HG03139 (cell line): ENCODE measurements around the gene DYNC1H1.
"Not testable (repeated sequence)": the region's sequence is repeated elsewhere in the genome, so short reads cannot be mapped to it uniquely, and the experiment has no call there.

Source experiments
- ATAC-seq: cut with Tn5 transposase; IDR thresholded peaks from one replicate; pipeline ENCODE4 v1.9.1; 2021; ENCODE audit not compliant: unreplicated experiment

The DYNC1H1 gene

GRCh38 chr14:101963656-101964296 is 597 bp upstream of the DYNC1H1 start:
- ATAC-seq = no peak

DNA sequence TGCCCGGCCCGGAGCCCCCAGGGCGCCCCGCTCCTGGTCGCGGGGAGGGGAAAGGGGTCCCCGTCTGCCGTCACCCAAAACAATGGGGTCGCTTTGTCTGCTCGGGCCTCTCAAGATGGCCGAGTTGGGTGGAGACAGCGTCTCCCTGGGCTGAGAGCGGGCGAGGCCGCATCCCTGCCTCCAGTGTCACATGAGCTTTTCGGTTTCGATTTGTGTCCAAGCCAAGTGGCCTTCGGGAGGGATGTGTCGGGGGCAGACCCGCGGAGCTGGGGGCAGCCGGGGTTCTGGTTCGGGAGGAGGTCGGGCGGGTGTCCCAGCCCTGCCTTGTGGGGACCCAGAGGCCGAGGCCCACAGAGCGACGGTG is 790 bp downstream of the DYNC1H1 start:
- peak; percentile 23 for ATAC-seq

DNA sequence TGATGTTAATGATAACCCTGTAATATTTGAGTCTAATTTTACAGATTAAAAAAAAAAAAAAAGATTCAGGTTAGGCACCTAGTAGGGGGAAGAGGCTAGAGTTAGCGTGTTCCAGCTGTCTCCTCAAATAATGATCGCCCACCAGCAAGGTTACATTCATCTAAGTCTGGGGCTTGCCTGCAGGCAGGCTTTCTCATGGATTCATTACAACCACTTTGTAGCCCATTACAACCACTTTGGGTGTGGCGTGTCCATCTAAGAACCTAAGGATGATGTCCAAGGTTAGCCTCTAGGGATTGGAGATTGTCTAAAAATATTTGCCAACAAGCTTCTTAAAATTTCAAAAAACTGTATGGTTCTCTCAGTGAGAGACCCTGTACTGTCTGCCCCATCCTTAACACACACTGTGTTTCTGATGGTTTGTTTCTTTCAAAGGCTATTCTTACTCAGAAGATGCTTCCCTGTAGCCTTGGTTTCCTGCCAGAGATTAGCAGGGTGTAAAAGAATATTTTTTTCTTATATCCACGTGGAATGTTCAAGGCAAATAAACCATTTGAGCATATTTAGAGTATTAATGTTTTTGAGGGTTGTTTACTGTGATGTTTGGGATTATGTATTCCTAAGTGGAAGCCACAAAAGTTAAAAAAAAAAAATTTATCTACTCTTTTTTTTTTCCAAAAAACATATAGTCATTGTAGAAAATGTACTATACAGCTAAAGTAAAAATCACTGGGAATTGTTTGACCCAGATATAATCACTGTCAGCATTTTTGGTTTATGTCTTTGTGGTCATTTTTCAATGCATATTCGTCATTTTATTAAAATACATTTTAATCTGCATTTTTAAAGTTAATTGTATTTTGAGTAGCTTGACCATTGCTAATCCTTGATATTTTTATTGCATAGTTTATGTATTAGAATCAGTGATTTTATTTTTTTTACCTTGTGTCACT is 1.7 kb downstream of the DYNC1H1 start:
- ATAC-seq = no peak

DNA sequence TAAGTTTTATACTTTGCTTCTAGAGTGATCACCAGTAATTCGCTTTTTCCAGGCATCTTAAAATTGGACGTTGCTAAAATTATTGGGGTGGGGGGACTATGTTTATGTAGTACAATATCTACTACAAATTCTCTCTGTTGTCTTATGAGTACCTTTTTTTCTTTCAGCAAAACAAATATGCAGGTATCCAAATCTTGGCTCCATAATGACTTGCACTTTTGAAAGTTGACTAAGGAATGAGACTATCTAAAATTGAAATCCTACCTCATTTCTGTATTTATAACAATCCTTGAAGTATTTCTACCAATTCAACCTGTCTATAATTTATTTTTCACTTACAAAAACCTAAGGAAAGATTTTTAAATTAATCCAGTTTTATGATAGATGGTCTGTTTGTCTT is 2.4 kb downstream of the DYNC1H1 start:
- no peak for ATAC-seq

DNA sequence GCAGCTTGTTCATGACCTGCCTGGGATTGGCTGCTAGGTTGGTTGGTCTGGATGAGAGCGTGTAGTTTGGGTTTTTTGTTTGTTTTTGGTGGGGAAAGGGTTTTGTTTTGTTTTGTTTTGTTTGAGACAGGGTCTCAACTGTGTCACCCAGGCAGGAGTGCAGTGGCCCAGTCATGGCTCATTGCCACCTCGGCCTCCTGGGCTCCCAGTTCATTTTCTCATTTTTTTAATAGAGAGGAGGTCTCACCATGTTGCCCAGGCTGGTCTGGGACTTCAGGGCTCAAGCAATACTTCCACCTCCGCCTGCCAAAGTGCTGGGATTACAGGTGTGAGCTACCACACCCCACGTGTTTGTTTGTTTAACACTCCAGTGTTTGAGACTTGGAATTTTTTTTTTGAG is 3.8 kb downstream of the DYNC1H1 start:
- ATAC-seq = no peak

GRCh38 chr14:101969481-101969880 is 5.1 kb downstream of the DYNC1H1 start:
- no peak for ATAC-seq

GRCh38 chr14:101970830-101971400 is 6.5 kb downstream of the DYNC1H1 start:
- ATAC-seq = no peak

DNA sequence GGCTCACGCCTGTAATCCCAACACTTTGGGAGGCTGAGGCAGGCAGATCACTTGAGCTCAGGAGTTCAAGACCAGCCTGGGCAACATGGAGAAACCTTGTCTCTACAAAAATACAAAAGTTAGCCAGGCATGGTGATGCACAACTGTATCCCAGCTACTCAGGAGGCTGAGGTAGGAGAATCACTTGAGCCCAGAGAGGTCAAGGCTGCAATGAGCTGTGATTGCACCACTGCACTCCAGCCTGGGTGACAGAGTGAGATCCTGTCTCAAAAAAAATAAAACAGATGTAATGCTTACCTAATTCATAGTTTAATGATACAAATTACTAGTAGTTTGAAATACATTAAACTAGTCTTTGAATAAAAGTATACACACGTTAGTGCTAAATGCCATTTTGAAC is 7.1 kb downstream of the DYNC1H1 start:
- not testable (repeated sequence) for ATAC-seq

GRCh38 chr14:101972126-101972866 is 7.9 kb downstream of the DYNC1H1 start:
- ATAC-seq = no peak

DNA sequence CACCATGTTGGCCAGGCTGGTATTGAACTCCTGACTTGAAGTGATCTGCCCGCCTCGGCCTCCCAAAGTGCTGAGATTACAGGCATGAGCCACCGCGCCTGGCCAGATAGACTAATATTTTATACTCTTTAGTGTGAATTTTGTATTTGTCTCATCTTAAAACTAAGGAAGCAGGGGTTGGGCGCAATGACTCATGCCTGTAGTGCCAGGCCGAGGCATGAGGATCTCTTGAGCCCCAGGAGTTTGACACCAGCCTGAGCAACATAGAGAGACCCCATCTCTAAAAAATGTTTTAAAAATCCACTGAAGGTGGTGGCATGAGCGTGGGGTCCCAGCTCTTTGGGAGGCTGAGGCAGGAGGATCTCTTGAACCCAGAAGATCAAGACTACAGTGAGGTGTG is 9.0 kb downstream of the DYNC1H1 start:
- ATAC-seq = no peak

- no peak for ATAC-seq
Observed at GRCh38 chr14:101975231-101975630, 10.9 kb downstream of the DYNC1H1 start.

- ATAC-seq = no peak
Observed at GRCh38 chr14:101977311-101978071, 13.1 kb downstream of the DYNC1H1 start.

GRCh38 chr14:101979666-101980065 is 15.3 kb downstream of the DYNC1H1 start:
- ATAC-seq = no peak

DNA sequence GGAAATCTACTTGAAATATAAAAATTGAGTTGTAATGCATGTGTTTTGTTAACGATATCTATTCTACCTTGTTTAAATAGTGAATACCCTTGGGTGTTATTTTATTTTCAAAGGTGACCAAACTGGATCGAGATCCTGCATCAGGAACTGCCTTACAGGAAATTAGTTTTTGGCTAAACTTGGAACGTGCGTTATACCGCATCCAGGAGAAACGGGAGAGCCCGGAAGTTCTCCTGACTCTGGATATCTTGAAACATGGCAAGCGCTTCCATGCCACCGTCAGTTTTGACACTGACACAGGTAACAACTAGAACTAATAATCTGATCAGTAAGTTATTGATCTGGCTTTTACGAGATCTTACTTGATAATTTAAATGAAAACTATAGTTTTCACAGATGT is 15.9 kb downstream of the DYNC1H1 start:
- no peak for ATAC-seq

DNA sequence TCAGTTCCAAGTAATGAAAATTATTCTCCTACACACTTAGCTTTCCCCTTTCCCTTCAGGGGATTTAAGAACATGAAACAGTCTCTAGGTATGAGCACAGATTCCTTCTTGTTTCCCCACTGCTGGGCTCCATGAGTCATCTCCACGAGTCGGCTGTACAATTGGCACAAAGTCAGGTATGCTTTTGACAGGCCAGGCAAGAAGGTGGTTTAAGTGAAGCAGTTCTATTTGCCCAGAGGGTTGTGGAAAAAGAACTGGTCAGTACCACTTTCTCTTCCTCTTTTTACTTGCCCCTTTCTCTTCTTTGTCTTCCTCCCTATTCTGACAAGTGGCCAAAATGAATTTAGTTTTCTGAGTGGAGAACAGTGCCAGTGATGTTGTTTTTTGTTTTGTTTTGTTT is 16.3 kb downstream of the DYNC1H1 start:
- peak; percentile 88 for ATAC-seq

DNA sequence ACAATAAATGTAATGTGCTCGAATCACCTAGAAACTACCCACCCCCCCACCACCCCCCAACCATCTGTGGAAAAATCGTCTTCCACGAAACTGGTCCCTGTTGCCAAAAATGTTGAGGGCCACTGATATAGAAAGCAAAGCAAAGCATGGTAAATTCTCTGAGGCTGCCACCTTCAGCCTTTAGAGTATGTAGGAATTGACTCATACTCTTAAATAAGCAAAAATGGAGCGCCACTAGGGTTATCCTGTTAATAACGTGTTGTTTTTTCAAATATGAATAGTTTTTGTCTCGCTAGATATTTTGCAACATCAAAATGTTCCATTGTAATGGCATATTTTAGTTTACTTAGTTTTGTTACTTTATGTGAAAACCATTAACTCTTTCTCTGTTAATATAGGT is 18.2 kb downstream of the DYNC1H1 start:
- ATAC-seq = no peak

- ATAC-seq = not testable (repeated sequence)
Observed at GRCh38 chr14:101984831-101985230, 20.5 kb downstream of the DYNC1H1 start.

DNA sequence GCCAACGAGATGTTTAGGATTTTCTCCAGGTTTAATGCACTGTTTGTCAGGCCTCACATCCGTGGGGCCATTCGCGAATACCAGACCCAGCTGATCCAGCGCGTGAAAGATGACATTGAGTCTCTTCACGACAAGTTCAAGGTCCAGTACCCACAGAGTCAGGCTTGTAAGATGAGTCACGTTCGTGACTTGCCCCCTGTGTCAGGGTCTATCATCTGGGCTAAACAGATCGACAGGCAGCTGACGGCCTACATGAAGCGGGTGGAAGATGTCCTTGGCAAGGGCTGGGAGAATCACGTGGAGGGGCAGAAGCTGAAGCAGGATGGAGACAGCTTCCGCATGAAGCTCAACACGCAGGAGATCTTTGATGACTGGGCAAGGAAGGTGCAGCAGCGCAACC is 21.6 kb downstream of the DYNC1H1 start:
- ATAC-seq = no peak

- ATAC-seq = no peak
Observed at GRCh38 chr14:101986953-101987352, 22.6 kb downstream of the DYNC1H1 start.

DNA sequence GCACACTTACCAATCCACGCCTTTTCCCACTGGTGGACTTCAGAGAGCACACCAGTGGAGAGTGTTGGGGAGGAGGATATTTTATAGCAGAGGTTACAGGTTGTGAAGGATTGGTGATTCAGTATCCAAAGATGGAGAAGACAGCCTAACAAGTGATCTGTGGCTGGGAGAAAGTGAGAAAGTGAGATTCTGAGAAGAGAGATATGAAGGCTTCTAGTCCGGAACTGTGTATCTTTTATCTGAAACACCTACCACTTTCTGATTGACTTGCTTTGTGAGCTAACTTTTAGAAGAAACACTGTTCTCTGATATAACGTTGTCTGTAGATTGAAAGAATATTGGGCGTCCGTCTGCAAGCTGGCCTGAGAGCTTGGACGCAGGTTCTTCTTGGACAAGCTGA is 24.0 kb downstream of the DYNC1H1 start:
- no peak for ATAC-seq

- ATAC-seq = no peak
Observed at GRCh38 chr14:101991352-101991751, 27.0 kb downstream of the DYNC1H1 start.
